Mesenchymal stem cell (in vitro differentiated cells and primary cell): Measurements from ENCODE around the gene TTC39A.

Experiments used
- DNase-seq: peaks from one replicate; pipeline ENCODE4 v3.0.0-alpha.2; 2013
- H2AFZ ChIP-seq: one replicate; pipeline ENCODE4 v1.6.1; 2013; ENCODE audit warnings: low read depth, mild to moderate bottlenecking, control low read depth, inconsistent platforms, low read length, moderate library complexity
- H2AK5ac ChIP-seq: 2 replicates; pipeline ENCODE4 v1.6.1; 2013; ENCODE audit warnings: low read length, moderate library complexity, mild to moderate bottlenecking, inconsistent platforms; ENCODE audit not compliant: severe bottlenecking
- H2BK120ac ChIP-seq: one replicate; pipeline ENCODE4 v1.6.1; 2013; ENCODE audit warnings: low read depth, mild to moderate bottlenecking, inconsistent platforms, low read length, moderate library complexity
- H2BK12ac ChIP-seq, 2 experiments: one replicate each; pipeline ENCODE4 v1.6.1; 2013; ENCODE audit warnings: inconsistent platforms in 2 of 2, low read length in 2 of 2, mild to moderate bottlenecking in 2 of 2, moderate library complexity in 2 of 2, control low read depth in 1 of 2
- H2BK15ac ChIP-seq: one replicate; pipeline ENCODE4 v1.6.1; 2013; ENCODE audit warnings: mild to moderate bottlenecking, low read depth, inconsistent platforms; ENCODE audit not compliant: poor library complexity, severe bottlenecking
- H2BK5ac ChIP-seq: 2 replicates; pipeline ENCODE4 v1.6.1; 2013; ENCODE audit warnings: low read depth, mild to moderate bottlenecking, low read length, control low read depth, inconsistent platforms; ENCODE audit not compliant: poor library complexity, severe bottlenecking
- H3K14ac ChIP-seq, 2 experiments: one replicate each; pipeline ENCODE4 v1.6.1; 2013; ENCODE audit warnings: inconsistent platforms in 2 of 2, low read length in 2 of 2, control low read depth in 1 of 2, mild to moderate bottlenecking in 1 of 2, moderate library complexity in 1 of 2
- H3K18ac ChIP-seq, 2 experiments: one replicate each; pipeline ENCODE4 v1.6.1; 2013; ENCODE audit warnings: inconsistent platforms in 2 of 2, low read length in 2 of 2, control low read depth in 1 of 2, low read depth in 1 of 2, mild to moderate bottlenecking in 1 of 2
- H3K23ac ChIP-seq, 2 experiments: one replicate each; pipeline ENCODE4 v1.6.1; 2013; ENCODE audit warnings: inconsistent platforms in 2 of 2, low read length in 2 of 2, mild to moderate bottlenecking in 2 of 2, moderate library complexity in 2 of 2, control low read depth in 1 of 2
- H3K27ac ChIP-seq: 2 replicates; pipeline ENCODE4 v1.5.1; 2013; ENCODE audit warnings: mild to moderate bottlenecking, moderate library complexity, low read length, control low read depth, inconsistent platforms; ENCODE audit not compliant: poor library complexity, severe bottlenecking
- H3K27me3 ChIP-seq, 2 experiments: 2 replicates each; pipeline versions ENCODE4 v1.6.1 to v1.7.0; 2013; ENCODE audit warnings: low read length in 2 of 2, mild to moderate bottlenecking in 2 of 2, moderate library complexity in 2 of 2, control low read depth in 1 of 2, inconsistent platforms in 1 of 2; ENCODE audit not compliant: control insufficient read depth in 1 of 2, insufficient read depth in 1 of 2
- H3K36me3 ChIP-seq, 2 experiments: 2 replicates each; pipeline versions ENCODE4 v1.6.1 to v1.7.0; 2013; ENCODE audit warnings: low read length in 2 of 2, control low read depth in 1 of 2, inconsistent platforms in 1 of 2, low read depth in 1 of 2, mild to moderate bottlenecking in 1 of 2; ENCODE audit not compliant: insufficient read depth in 2 of 2, control insufficient read depth in 1 of 2
- H3K4ac ChIP-seq, 2 experiments: one replicate each; pipeline ENCODE4 v1.6.1; 2013; ENCODE audit warnings: inconsistent platforms in 2 of 2, low read length in 2 of 2, mild to moderate bottlenecking in 2 of 2, moderate library complexity in 2 of 2, control low read depth in 1 of 2, low read depth in 1 of 2
- H3K4me1 ChIP-seq: 2 replicates; pipeline ENCODE4 v1.6.1; 2013; ENCODE audit warnings: low read depth, low read length, control low read depth; ENCODE audit not compliant: control insufficient read depth, insufficient read depth
- H3K4me2 ChIP-seq: 2 replicates; pipeline ENCODE4 v1.6.1; 2013; ENCODE audit warnings: low read length, mild to moderate bottlenecking, inconsistent platforms; ENCODE audit not compliant: poor library complexity, severe bottlenecking
- H3K4me3 ChIP-seq, 2 experiments: 2 replicates each; pipeline versions ENCODE4 v1.5.1 to v1.7.0; 2013; ENCODE audit warnings: low read length in 2 of 2, mild to moderate bottlenecking in 2 of 2, control low read depth in 1 of 2, low read depth in 1 of 2; ENCODE audit not compliant: insufficient read depth in 1 of 2
- H3K79me1 ChIP-seq: replicated peaks from 2 replicates; pipeline ENCODE4 v1.6.1; 2013; ENCODE audit warnings: mild to moderate bottlenecking, control low read depth, low read length, inconsistent platforms; ENCODE audit not compliant: poor library complexity, severe bottlenecking
- H3K9ac ChIP-seq: 2 replicates; pipeline ENCODE4 v1.7.0; 2013; ENCODE audit warnings: mild to moderate bottlenecking, low read length, moderate library complexity
- H3K9me3 ChIP-seq: 2 replicates; pipeline ENCODE4 v1.7.0; 2013; ENCODE audit warnings: mild to moderate bottlenecking, low read length; ENCODE audit not compliant: control insufficient read depth
- H4K8ac ChIP-seq: one replicate; pipeline ENCODE4 v1.6.1; 2013; ENCODE audit warnings: inconsistent platforms, mild to moderate bottlenecking, low read length, moderate library complexity
- H4K91ac ChIP-seq: one replicate; pipeline ENCODE4 v1.6.1; 2013; ENCODE audit warnings: mild to moderate bottlenecking, low read length, inconsistent platforms
- WGBS: methylation state at CpG from one replicate; pipeline ENCODE4 v1.1.7; 2013; ENCODE audit warnings: mixed read lengths; 5-methylcytosine and 5-hydroxymethylcytosine counted together

The TTC39A gene

GRCh38 chr1:51354416-51354815 lies 24.1 kb upstream of the TTC39A start:
- no peak overlapping the region for H4K91ac ChIP-seq
- H3K27ac ChIP-seq, result no peak overlapping the region

GRCh38 chr1:51351907-51352306 lies 21.5 kb upstream of the TTC39A start:
- 100% methylated on average over 1 of the region's 1 CpG for WGBS

More at GRCh38 chr1:51354416-51354815, 24.1 kb upstream of the TTC39A start:
- WGBS, result no CpG with 5 or more reads among the region's 3 CpGs
- H3K27me3 ChIP-seq, result no peaks in the 10 kb centered on the region
- DNase-seq, result no peak
- no peaks in the 10 kb centered on the region for H3K9me3 ChIP-seq
- H4K8ac ChIP-seq, result no peak overlapping the region
- no peak overlapping the region for H3K23ac ChIP-seq
- H3K36me3 ChIP-seq, result peaks cover 5 to 38% of the 10 kb centered on the region in 2 experiments
- H3K4me1 ChIP-seq, result no peaks in the 10 kb centered on the region
- H2AFZ ChIP-seq, result no peak overlapping the region
- H3K4me3 ChIP-seq, result no peak overlapping the region
- H2BK120ac ChIP-seq, result no peak overlapping the region
- no peak overlapping the region for H2BK15ac ChIP-seq
- H3K14ac ChIP-seq, result no peak overlapping the region
- H3K9ac ChIP-seq, result no peak overlapping the region
- H3K18ac ChIP-seq, result no peak overlapping the region
- no peak overlapping the region for H2AK5ac ChIP-seq
- H3K4ac ChIP-seq, result no peak overlapping the region
- H3K4me2 ChIP-seq, result no peak overlapping the region
- H2BK5ac ChIP-seq, result no peak overlapping the region
- no peaks in the 10 kb centered on the region for H3K79me1 ChIP-seq
- no peak overlapping the region for H2BK12ac ChIP-seq

GRCh38 chr1:51349862-51350261 lies 19.5 kb upstream of the TTC39A start:
- Histone ChIP-seq H3K9ac (no peak overlapping the region), H2BK5ac (no peak overlapping the region), H2BK120ac (no peak overlapping the region), H3K23ac (no peak overlapping the region), H2BK12ac (no peak overlapping the region), H3K36me3 (peaks cover 3 to 18% of the 10 kb centered on the region in 2 experiments), H3K4me3 (no peak overlapping the region), H4K8ac (no peak overlapping the region), H3K79me1 (no peaks in the 10 kb centered on the region), H3K4me1 (peaks cover 3% of the 10 kb centered on the region), H3K27ac (no peak overlapping the region), H3K18ac (no peak overlapping the region), H3K9me3 (no peaks in the 10 kb centered on the region), H2AFZ (no peak overlapping the region), H3K27me3 (peaks cover 14 to 17% of the 10 kb centered on the region in 2 experiments), H3K14ac (no peak overlapping the region), H2BK15ac (no peak overlapping the region), H4K91ac (no peak overlapping the region), H2AK5ac (no peak overlapping the region), H3K4ac (no peak overlapping the region), H3K4me2 (no peak overlapping the region)
- 100% methylated on average over 1 of the region's 3 CpGs for WGBS
- DNase-seq, result no peak

More at GRCh38 chr1:51351907-51352306, 21.5 kb upstream of the TTC39A start:
- Histone ChIP-seq H3K23ac (no peak overlapping the region), H2BK5ac (no peak overlapping the region), H3K27me3 (no peaks in the 10 kb centered on the region), H3K4me3 (no peak overlapping the region), H3K27ac (no peak overlapping the region), H3K36me3 (peaks cover 3 to 37% of the 10 kb centered on the region in 2 experiments), H3K14ac (no peak overlapping the region), H2BK120ac (no peak overlapping the region), H2BK15ac (no peak overlapping the region), H2AK5ac (no peak overlapping the region), H3K9me3 (no peaks in the 10 kb centered on the region), H4K91ac (no peak overlapping the region), H3K4ac (no peak overlapping the region), H3K18ac (no peak overlapping the region), H4K8ac (no peak overlapping the region), H3K4me1 (no peaks in the 10 kb centered on the region), H3K79me1 (no peaks in the 10 kb centered on the region), H2AFZ (no peak overlapping the region), H2BK12ac (no peak overlapping the region), H3K9ac (no peak overlapping the region), H3K4me2 (no peak overlapping the region)
- DNase-seq, result no peak

DNA sequence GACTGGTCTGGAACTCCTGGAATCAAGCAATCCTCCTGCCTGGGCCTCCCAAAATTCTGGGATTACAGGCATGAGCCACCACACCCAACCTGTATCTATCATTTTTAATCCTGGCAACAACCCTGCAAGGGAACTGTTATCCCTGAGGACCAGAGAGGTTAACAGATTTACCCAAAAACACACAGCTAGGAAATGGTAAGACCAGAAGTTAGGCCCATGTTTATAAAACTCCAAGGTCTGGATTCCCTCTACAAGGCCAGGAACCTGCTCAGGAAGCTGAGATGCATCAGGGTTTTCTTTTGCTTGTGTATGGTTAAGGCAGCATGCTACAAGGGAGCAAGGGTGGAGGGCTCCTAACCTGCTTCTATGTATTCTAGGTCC lies 17.8 kb upstream of the TTC39A start:
- Histone ChIP-seq H3K27ac (no peak overlapping the region), H3K36me3 (peaks cover 0 to 8% of the 10 kb centered on the region in 2 experiments), H3K4me1 (peaks cover 8% of the 10 kb centered on the region), H3K18ac (no peak overlapping the region), H3K27me3 (peaks cover 31 to 32% of the 10 kb centered on the region in 2 experiments), H3K9ac (no peak overlapping the region), H3K4ac (no peak overlapping the region), H2AFZ (no peak overlapping the region), H2BK15ac (no peak overlapping the region), H3K9me3 (no peaks in the 10 kb centered on the region), H2AK5ac (no peak overlapping the region), H3K14ac (no peak overlapping the region), H3K23ac (no peak overlapping the region), H4K91ac (no peak overlapping the region), H3K79me1 (no peaks in the 10 kb centered on the region), H4K8ac (no peak overlapping the region), H2BK120ac (no peak overlapping the region), H2BK5ac (no peak overlapping the region), H3K4me2 (no peak overlapping the region), H2BK12ac (no peak overlapping the region), H3K4me3 (no peak overlapping the region)
- DNase-seq, result no peak
